Measurements from ENCODE around the gene SLC16A13. TPM values are rescaled to one million over a fixed set of nuclear protein-coding genes. Genes with fewer than 3 reads are reported as not detected.
"Not testable (repeated sequence)": the region's sequence is repeated elsewhere in the genome, so short reads cannot be mapped to it uniquely, and the experiment has no call there.

The SLC16A13 gene
- 1 to 10 TPM; 4.8 to 5.9 TPM for total RNA-seq

DNA sequence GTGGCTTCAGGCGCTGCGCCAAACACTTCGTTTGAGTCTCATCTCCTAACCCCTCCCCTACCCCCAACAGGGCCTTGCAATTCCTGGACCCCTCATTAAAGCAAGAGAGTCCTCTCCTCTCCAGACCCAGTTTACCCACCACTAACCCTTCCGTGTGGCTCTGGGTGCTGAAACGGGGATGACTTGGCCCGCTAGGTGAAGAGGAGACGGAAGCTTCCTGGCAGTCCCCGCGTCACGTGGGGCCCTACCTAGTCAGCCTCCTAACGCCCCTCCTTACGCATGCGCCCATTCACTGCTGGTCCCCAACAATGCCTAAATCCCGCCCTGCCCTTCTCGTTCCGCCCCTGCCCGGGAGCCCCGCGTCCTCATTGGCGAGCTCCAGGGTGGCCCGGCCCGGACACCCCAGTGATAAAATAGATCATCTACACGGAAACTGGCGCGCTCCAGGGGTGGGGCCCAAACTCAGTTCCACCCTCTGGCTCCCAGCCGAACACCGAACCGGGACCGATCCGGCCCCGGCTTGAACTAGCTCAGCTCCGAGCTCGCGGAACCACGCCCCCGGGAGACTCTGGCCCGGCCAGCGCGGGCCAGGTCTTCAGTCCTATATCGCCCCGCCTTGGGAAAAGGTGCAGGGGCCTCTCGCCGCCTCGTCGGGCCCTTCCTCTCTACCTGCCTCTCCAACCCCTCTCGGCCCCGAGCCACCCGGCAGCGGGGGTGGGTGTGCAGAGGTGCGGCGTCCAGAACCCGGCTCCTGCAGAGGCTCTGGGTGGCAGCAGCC lies at the start of gene SLC16A13:
Gene SLC16A13, plus strand, starts transcription at position 425 of the 778 bp plus-strand sequence. CDS start 368 bp downstream, outside the sequence.
- Mint-ChIP-seq H3K27ac (peak within 1 kb of the TSS; percentile 96), H3K4me1 (ENCODE audit: low read depth) (peaks cover 47% of the 10 kb centered on the region), H3K9me3 (peaks cover 2% of the 10 kb centered on the region), H3K27me3 (no peaks in the 10 kb centered on the region), H3K4me3 (peak within 1 kb of the TSS; percentile 93), H3K36me3 (ENCODE audit: low read depth) (no peaks in the 10 kb centered on the region)
- ATAC-seq (peak; percentile 95), DNase-seq (peak; percentile 99)
- TF ChIP-seq, protein P1, sequence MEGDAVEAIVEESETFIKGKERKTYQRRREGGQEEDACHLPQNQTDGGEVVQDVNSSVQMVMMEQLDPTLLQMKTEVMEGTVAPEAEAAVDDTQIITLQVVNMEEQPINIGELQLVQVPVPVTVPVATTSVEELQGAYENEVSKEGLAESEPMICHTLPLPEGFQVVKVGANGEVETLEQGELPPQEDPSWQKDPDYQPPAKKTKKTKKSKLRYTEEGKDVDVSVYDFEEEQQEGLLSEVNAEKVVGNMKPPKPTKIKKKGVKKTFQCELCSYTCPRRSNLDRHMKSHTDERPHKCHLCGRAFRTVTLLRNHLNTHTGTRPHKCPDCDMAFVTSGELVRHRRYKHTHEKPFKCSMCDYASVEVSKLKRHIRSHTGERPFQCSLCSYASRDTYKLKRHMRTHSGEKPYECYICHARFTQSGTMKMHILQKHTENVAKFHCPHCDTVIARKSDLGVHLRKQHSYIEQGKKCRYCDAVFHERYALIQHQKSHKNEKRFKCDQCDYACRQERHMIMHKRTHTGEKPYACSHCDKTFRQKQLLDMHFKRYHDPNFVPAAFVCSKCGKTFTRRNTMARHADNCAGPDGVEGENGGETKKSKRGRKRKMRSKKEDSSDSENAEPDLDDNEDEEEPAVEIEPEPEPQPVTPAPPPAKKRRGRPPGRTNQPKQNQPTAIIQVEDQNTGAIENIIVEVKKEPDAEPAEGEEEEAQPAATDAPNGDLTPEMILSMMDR (IDR thresholded peaks at IDR 0.05): no peak
- POLR2A ChIA-PET: interaction anchor here (0.6 to 1.9 kb wide), 10 partner anchors 9 to 1617 kb away, joined by 3 to 18 read pairs (median 7); partner anchors contain the start of genes NUP88, PHF23 and RNASEK
- CTCF ChIA-PET: interaction anchor here (1.0 to 2.5 kb wide), 4 partner anchors 10 to 125 kb away, joined by 3 to 22 read pairs (median 10); partner anchors contain the start of gene BCL6B
- intact Hi-C loops (cut with micrococcal nuclease): no loop called here

GRCh38 chr17:6986676-6987075 lies 49.1 kb upstream of the SLC16A13 start:
- DNase-seq (no peak), ATAC-seq (no peak)
- H3K4me3 Mint-ChIP-seq: no peak overlapping the region
- H3K27ac Mint-ChIP-seq: no peak overlapping the region
- ChIA-PET POLR2A (no interaction called here), CTCF (interaction anchor here (0.6 to 3.4 kb wide), 4 partner anchors 17 to 187 kb away, joined by 5 to 15 read pairs (median 6); no protein-coding TSS in a partner anchor)
- H3K9me3 Mint-ChIP-seq: no peaks in the 10 kb centered on the region
- TF ChIP-seq, protein P1 (IDR thresholded peaks at IDR 0.05): no peak
- H3K36me3 Mint-ChIP-seq (ENCODE audit: low read depth): no peaks in the 10 kb centered on the region
- intact Hi-C loops (cut with micrococcal nuclease): no loop called here
- H3K27me3 Mint-ChIP-seq: no peaks in the 10 kb centered on the region
- no peaks in the 10 kb centered on the region for H3K4me1 Mint-ChIP-seq (ENCODE audit: low read depth)

GRCh38 chr17:6989779-6990178 lies 46.0 kb upstream of the SLC16A13 start:
- TF ChIP-seq, protein P1 (IDR thresholded peaks at IDR 0.05): no peak
- H3K27me3 Mint-ChIP-seq: no peaks in the 10 kb centered on the region
- no peak overlapping the region for H3K4me3 Mint-ChIP-seq
- DNase-seq (no peak), ATAC-seq (no peak)
- ChIA-PET POLR2A (interaction anchor here (0.9 kb wide), 1 partner anchor 10 kb away, joined by 3 read pairs; no protein-coding TSS in a partner anchor), CTCF (interaction anchor here (1.1 to 3.1 kb wide), 3 partner anchors 14 to 146 kb away, joined by 3 to 20 read pairs (median 11); no protein-coding TSS in a partner anchor)
- H3K27ac Mint-ChIP-seq: no peak overlapping the region
- H3K4me1 Mint-ChIP-seq (ENCODE audit: low read depth): no peaks in the 10 kb centered on the region
- no peaks in the 10 kb centered on the region for H3K36me3 Mint-ChIP-seq (ENCODE audit: low read depth)
- H3K9me3 Mint-ChIP-seq: no peaks in the 10 kb centered on the region
- intact Hi-C loops (cut with micrococcal nuclease): no loop called here

- ATAC-seq; H3K4me3 Mint-ChIP-seq; H3K4me1 Mint-ChIP-seq (ENCODE audit: low read depth); DNase-seq; H3K27me3 Mint-ChIP-seq; intact Hi-C loops (cut with micrococcal nuclease); H3K9me3 Mint-ChIP-seq: not testable (repeated sequence)
- peaks cover 12% of the 10 kb centered on the region for H3K36me3 Mint-ChIP-seq (ENCODE audit: low read depth)
- ChIA-PET POLR2A (interaction anchor here (1.0 kb wide), 1 partner anchor 79 kb away, joined by 3 read pairs; no protein-coding TSS in a partner anchor), CTCF (interaction anchor here (0.7 to 3.2 kb wide), 4 partner anchors 8 to 100 kb away, joined by 3 to 11 read pairs (median 6); no protein-coding TSS in a partner anchor)
- peak overlapping the region; percentile 36 for H3K27ac Mint-ChIP-seq
These were observed 42.2 kb upstream of the SLC16A13 start for GRCh38 chr17:6993613-6994056.

DNA sequence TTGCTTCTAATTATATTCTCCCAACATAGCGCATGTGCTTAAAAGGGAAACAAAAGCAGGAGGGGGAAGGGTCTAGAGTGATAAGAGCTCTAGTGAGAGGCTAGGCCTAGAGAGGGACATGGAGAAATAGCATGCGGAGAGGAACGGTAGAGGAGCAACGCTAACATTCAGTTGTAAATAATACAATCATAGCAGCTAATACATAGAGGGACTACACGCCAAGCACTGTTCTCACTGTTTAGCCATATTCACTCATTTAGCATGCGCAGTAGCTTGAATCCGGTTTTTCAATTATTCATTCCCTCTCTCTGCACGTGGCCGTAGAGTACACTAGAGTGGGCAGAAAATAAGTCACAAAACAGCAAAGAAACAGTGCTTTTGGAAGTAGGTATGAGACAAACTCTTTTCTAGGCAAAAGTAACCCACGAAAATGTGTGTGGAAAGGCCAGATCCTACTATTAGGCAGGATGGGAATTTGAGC lies 41.7 kb upstream of the SLC16A13 start:
- ChIA-PET CTCF (interaction anchor here (1.1 to 3.2 kb wide), 4 partner anchors 9 to 83 kb away, joined by 3 to 11 read pairs (median 6); no protein-coding TSS in a partner anchor), POLR2A (interaction anchor here (1.0 kb wide), 1 partner anchor 80 kb away, joined by 3 read pairs; no protein-coding TSS in a partner anchor)
- Mint-ChIP-seq H3K9me3 (no peaks in the 10 kb centered on the region), H3K27ac (peak overlapping the region; percentile 36), H3K36me3 (ENCODE audit: low read depth) (peaks cover 12% of the 10 kb centered on the region), H3K27me3 (no peaks in the 10 kb centered on the region), H3K4me1 (ENCODE audit: low read depth) (peaks cover 3% of the 10 kb centered on the region), H3K4me3 (no peak overlapping the region)
- ATAC-seq (no peak), DNase-seq (no peak)
- TF ChIP-seq, protein P1 (IDR thresholded peaks at IDR 0.05): no peak
- intact Hi-C loops (cut with micrococcal nuclease): no loop called here

Data from activated CD8-positive, alpha-beta T cell treated with anti-CD3 and anti-CD28 coated beads for 36 hours (primary cell).